NK-92 (cell line): ENCODE results near the gene MYO16.
"Not testable (repeated sequence)": the region's sequence is repeated elsewhere in the genome, so short reads cannot be mapped to it uniquely, and the experiment has no call there.

Experiments
- DNase-seq: peaks from one replicate; lab custom pipeline; 2025; ENCODE audit not compliant: unreplicated experiment; lab: John Stamatoyannopoulos, UW

MYO16 gene

GRCh38 chr13:108878732-108879131 is 249.3 kb downstream of the MYO16 start:
- DNase-seq, result no peak

- DNase-seq, result no peak
Measured at GRCh38 chr13:108889324-108889984, 260.0 kb downstream of the MYO16 start.

- no peak for DNase-seq
Measured at GRCh38 chr13:108895220-108895704, 265.9 kb downstream of the MYO16 start.

- no peak for DNase-seq
Measured at GRCh38 chr13:108897955-108898354, 268.5 kb downstream of the MYO16 start.

GRCh38 chr13:108902405-108903155 is 273.2 kb downstream of the MYO16 start:
- DNase-seq, result no peak

GRCh38 chr13:108903613-108904012 is 274.2 kb downstream of the MYO16 start:
- no peak for DNase-seq

GRCh38 chr13:108911807-108912206 is 282.4 kb downstream of the MYO16 start:
- DNase-seq, result no peak

- DNase-seq, result not testable (repeated sequence)
Measured at GRCh38 chr13:108913731-108914130, 284.3 kb downstream of the MYO16 start.

DNA sequence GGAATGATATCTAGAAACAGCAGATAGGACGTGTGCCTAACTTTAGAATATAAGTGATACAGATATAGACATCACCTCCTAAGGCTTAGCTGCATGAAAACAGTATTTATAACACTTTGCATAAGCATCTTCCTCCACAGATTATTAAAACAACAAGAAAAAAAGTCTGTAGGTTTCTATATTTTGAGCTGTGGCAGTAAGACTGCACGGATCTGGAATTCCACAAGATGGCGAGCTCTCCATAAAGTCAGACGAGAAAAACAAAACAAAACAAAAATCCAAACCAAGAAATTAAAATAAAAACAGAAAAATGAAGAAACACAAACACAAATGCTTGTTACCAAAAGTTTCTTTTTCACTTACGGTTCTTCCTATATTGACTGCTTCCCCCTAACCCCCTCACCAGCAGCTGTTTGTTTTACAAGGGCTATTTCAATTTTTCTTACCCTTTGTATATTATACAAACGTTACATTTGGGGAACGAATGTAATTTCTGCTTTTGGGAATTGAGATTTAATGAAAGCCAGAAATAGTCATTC is 285.8 kb downstream of the MYO16 start:
- DNase-seq, result no peak

- no peak for DNase-seq
Measured at GRCh38 chr13:108915634-108916512, 286.5 kb downstream of the MYO16 start.

- no peak for DNase-seq
Measured at GRCh38 chr13:108917581-108917980, 288.2 kb downstream of the MYO16 start.

- DNase-seq, result no peak
Measured at GRCh38 chr13:108919036-108919907, 289.9 kb downstream of the MYO16 start.

DNA sequence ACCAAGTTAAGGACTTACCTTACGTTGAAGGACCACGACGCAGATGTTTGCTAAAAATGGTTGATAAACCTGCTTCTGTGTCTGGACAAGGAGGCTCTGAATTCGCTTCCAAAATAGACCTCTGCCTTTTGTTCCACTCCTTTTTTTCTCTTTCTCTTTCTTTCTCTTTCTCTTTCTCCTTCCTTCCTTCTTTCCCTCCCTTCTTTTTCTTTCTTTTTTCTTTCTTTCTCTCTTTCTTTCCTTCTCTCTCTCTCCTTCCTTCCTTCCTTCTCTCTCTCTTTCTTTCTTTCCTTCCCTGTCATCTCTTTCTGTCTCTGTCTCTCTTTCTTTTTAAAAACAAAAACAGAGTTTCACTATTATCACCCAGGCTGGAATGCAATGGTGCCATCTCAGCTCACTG is 290.7 kb downstream of the MYO16 start:
- no peak for DNase-seq

DNA sequence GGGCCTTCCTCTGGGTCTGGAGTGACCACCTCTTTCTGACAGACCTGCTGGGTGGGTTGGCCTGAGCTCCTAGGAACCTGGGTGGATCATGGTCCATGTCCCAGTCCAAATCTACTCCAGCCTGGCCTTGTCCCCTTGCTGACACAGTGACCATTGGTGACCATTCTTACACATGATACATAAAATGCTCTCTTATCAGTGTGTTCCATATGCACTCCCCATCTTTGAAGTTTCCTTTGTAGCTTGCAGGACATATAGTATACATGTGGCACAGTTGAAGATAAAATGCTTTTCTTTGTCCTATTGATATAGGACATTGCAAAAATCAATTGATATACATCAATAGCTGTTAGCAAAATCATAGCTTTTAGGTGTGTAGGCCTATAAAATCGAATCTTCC is 291.8 kb downstream of the MYO16 start:
- DNase-seq, result no peak

GRCh38 chr13:108922108-108922507 is 292.7 kb downstream of the MYO16 start:
- no peak for DNase-seq

- DNase-seq, result no peak
Measured at GRCh38 chr13:108923386-108924047, 294.1 kb downstream of the MYO16 start.

DNA sequence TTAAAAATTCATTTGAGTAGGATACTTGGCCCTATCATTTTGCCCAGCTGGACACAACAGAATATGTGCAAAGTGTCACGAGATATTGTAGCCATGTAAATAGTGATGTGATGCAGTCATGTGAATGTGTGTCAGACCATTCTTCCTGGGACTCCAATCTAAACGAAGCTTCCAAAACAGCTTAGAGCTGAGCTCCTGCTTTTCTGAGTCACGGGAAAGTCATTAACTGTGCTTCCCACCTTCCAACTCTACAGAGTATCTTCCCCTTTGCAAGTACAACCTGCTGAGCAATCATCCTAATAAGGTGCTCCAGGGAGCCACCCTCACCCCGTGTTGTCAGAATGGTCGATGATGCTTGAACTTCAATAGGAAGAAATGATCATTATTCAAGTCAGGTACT is 294.7 kb downstream of the MYO16 start:
- no peak for DNase-seq

DNA sequence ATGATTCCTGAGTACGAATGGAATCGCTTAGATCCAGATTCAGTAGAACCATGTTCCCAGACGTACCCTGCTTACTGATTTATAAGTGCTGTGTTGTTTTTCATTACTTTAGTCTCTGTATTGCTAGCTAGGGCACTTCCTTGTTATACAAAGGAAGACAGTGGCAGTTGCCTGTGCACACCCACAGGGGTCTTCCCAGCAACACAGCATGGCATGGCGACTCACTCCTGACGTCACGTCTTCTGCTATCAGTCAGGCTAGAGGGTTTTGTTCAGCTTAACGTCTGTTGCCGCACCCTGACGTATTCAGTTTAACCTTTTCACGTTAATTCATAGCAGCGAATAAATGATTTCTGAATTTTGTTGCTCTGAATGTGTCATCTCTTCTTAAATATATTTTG is 295.1 kb downstream of the MYO16 start:
- no peak for DNase-seq

- DNase-seq, result no peak
Measured at GRCh38 chr13:108925070-108925469, 295.7 kb downstream of the MYO16 start.

GRCh38 chr13:108926862-108927261 is 297.5 kb downstream of the MYO16 start:
- DNase-seq, result no peak
